Panc1 (cell line): Measurements from ENCODE around the gene AP5S1.

Experiments used
- SIN3A ChIP-seq: IDR thresholded peaks from 2 replicates; pipeline ENCODE4 v1.6.1; 2012; ENCODE audit warnings: low read depth, mild to moderate bottlenecking, low read length, moderate library complexity, borderline replicate concordance; ENCODE audit not compliant: insufficient read depth
- TCF7L2 ChIP-seq: IDR thresholded peaks from 2 replicates; pipeline ENCODE4 v1.6.1; 2011; ENCODE audit warnings: mild to moderate bottlenecking, low read depth, low read length, inconsistent platforms
- TF ChIP-seq, protein P1 (sequence below): fragments of 450-650 bp; IDR thresholded peaks from 2 replicates; pipeline ENCODE4 v1.5.1; 2017; ENCODE audit warnings: mild to moderate bottlenecking

DNA sequence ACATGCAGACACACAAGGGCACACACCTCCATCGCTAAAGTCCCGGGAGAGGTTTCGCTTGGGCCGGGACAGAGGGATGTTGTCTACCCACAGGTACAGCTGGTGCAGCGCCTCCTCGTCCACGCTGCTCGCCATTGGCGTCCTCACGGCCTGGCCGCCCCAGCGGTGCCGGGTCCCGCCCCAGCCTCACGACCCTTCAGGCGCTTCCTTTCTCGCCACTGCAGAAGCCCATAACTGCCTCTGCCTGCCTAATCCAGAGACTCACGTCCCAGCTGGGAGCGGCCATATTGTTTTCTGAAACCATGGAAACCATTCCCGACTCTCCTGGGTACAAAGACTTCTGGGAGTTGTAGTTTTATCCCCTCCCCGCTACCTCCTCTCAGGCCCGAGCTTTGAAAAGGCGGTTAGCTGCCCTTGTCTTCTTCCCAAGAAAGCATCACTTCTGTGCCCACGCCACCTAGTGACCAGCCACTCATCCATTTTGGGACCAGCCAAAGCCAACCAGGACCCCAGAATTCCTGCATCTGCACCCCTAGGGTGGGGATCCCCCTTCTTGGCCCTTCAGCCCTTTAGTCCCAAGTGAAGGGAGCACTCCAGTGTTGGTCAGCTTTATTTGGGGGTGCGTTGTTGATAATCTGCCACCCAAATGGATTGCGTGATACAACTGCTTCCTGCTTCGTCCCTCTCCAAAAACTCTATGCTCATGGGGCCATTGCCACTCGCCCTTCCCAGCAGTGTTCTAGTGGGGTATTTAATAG, 39.0 kb upstream of the AP5S1 start, which contains the start of gene SPEF1:
- TF ChIP-seq, protein P1, sequence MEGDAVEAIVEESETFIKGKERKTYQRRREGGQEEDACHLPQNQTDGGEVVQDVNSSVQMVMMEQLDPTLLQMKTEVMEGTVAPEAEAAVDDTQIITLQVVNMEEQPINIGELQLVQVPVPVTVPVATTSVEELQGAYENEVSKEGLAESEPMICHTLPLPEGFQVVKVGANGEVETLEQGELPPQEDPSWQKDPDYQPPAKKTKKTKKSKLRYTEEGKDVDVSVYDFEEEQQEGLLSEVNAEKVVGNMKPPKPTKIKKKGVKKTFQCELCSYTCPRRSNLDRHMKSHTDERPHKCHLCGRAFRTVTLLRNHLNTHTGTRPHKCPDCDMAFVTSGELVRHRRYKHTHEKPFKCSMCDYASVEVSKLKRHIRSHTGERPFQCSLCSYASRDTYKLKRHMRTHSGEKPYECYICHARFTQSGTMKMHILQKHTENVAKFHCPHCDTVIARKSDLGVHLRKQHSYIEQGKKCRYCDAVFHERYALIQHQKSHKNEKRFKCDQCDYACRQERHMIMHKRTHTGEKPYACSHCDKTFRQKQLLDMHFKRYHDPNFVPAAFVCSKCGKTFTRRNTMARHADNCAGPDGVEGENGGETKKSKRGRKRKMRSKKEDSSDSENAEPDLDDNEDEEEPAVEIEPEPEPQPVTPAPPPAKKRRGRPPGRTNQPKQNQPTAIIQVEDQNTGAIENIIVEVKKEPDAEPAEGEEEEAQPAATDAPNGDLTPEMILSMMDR, result peak; percentile 90
- TF ChIP-seq TCF7L2 (peak; percentile 50; the same call in 1 of the 2 replicates), SIN3A (peak; percentile 94)
